Breast epithelium (tissue), 4 donors: ENCODE results near the gene SYT2. TPM values are rescaled to one million over a fixed set of nuclear protein-coding genes. Genes with fewer than 3 reads are reported as not detected.
"Not testable (repeated sequence)": the region's sequence is repeated elsewhere in the genome, so short reads cannot be mapped to it uniquely, and the experiment has no call there.

Experiments used
- DNase-seq, 2 donors: peaks; one replicate each; pipeline ENCODE4 v3.0.0-alpha.2; 2019; ENCODE audit warnings: low spot score in 2 of 2
- H3K27ac ChIP-seq, 2 donors: fragments of 200-600 bp; sonication (generic) in 1 of 2; one replicate each; pipeline ENCODE4 v1.5.1; 2016 to 2019; ENCODE audit warnings: mild to moderate bottlenecking in 1 of 2
- H3K27me3 ChIP-seq, 2 donors: fragments of 200-600 bp; sonication (generic) in 1 of 2; one replicate each; pipeline versions ENCODE4 v1.5.1 to v1.6.0; 2017 to 2019; ENCODE audit warnings: control low read depth in 1 of 2, mild to moderate bottlenecking in 1 of 2
- H3K36me3 ChIP-seq: fragments of 200-600 bp; one replicate; pipeline ENCODE4 v1.5.1; 2019
- H3K4me1 ChIP-seq, 2 donors: fragments of 200-600 bp; sonication (generic); one replicate each; pipeline ENCODE4 v1.5.1; 2016 to 2019; ENCODE audit warnings: control low read depth in 1 of 2
- H3K4me3 ChIP-seq, 3 donors: fragments of 200-600 bp; sonication (generic); 1 replicate in 2 of 3; 2 replicates in 1 of 3; pipeline ENCODE4 v1.5.1; 2016 to 2019; ENCODE audit warnings: mild to moderate bottlenecking in 3 of 3, moderate library complexity in 2 of 3
- H3K9me3 ChIP-seq, 2 donors: fragments of 200-600 bp; sonication (generic) in 1 of 2; one replicate each; pipeline ENCODE4 v1.5.1; 2016 to 2019; ENCODE audit warnings: control low read depth in 1 of 2
- CTCF ChIP-seq, 3 donors: fragments of 450-650 bp; IDR thresholded peaks; one replicate each; pipeline ENCODE4 v1.5.1; 2016 to 2017; ENCODE audit warnings: antibody characterized with exemption in 3 of 3, mild to moderate bottlenecking in 3 of 3, moderate library complexity in 3 of 3
- POLR2A ChIP-seq: fragments of 450-650 bp; IDR thresholded peaks from one replicate; pipeline ENCODE4 v1.6.1; 2016; ENCODE audit warnings: antibody characterized with exemption, mild to moderate bottlenecking, moderate library complexity
- POLR2AphosphoS5 ChIP-seq, 3 donors: sonication (generic); formaldehyde crosslinking; IDR thresholded peaks; one replicate each; pipeline ENCODE4 v1.6.1; 2017; ENCODE audit warnings: antibody characterized with exemption in 3 of 3
- intact Hi-C: fragments of 100-400 bp; cut with DNase I; formaldehyde crosslinking; loops from one replicate; pipeline ENCODE4 v1.15.1; 2023; ENCODE audit warnings: low total_unique reads
- total RNA-seq, 3 donors: library from RNA; depleted of rRNA; stranded (reverse); fragments of >200 nt; gene quantifications; one replicate each; pipeline ENCODE4 v1.1.0, GENCODE V29; 2016

Gene SYT2
- total RNA-seq, 3 donors from 2014 or later: under 0.01 to 0.15 (median under 0.01) TPM

- Histone ChIP-seq H3K27ac (peak overlapping the region; percentile 45 to 54), H3K36me3 (no peaks in the 10 kb centered on the region), H3K4me3 (no peak overlapping the region), H3K4me1 (no peaks in the 10 kb centered on the region), H3K27me3 (no peaks in the 10 kb centered on the region), H3K9me3 (no peaks in the 10 kb centered on the region)
- TF ChIP-seq CTCF (IDR thresholded peaks at IDR 0.05) (no peak), POLR2A (no peak), POLR2AphosphoS5 (IDR thresholded peaks at IDR 0.05) (no peak)
- no peak for DNase-seq
- intact Hi-C loops: no loop called here
Measured at GRCh38 chr1:202553560-202554038, 156.7 kb downstream of the SYT2 start.

GRCh38 chr1:202553078-202553477 lies 157.2 kb downstream of the SYT2 start:
- H3K9me3 ChIP-seq, H3K4me3 ChIP-seq, H3K4me1 ChIP-seq, H3K36me3 ChIP-seq, DNase-seq, intact Hi-C loops, H3K27me3 ChIP-seq: not testable (repeated sequence)
- H3K27ac ChIP-seq: peak overlapping the region; percentile 54 to 64

- H3K4me3 ChIP-seq, DNase-seq, H3K27me3 ChIP-seq, H3K36me3 ChIP-seq, intact Hi-C loops, H3K4me1 ChIP-seq, H3K9me3 ChIP-seq: not testable (repeated sequence)
- H3K27ac ChIP-seq: peak overlapping the region; percentile 54 to 64
Measured at GRCh38 chr1:202552615-202553014, 157.6 kb downstream of the SYT2 start.

- intact Hi-C loops: no loop called here
- Histone ChIP-seq H3K4me3 (no peak overlapping the region), H3K4me1 (no peaks in the 10 kb centered on the region), H3K27me3 (no peaks in the 10 kb centered on the region), H3K36me3 (no peaks in the 10 kb centered on the region), H3K27ac (peak overlapping the region; percentile 6 to 17), H3K9me3 (no peaks in the 10 kb centered on the region)
- no peak for TF ChIP-seq CTCF (IDR thresholded peaks at IDR 0.05)
- no peak for TF ChIP-seq POLR2AphosphoS5 (IDR thresholded peaks at IDR 0.05)
- TF ChIP-seq POLR2A: no peak
- peak in 1 of 2 donors; percentile 70 for DNase-seq
Measured at GRCh38 chr1:202551683-202552082, 158.6 kb downstream of the SYT2 start.

GRCh38 chr1:202550088-202550487 lies 160.2 kb downstream of the SYT2 start:
- H3K27me3 ChIP-seq, H3K27ac ChIP-seq, H3K9me3 ChIP-seq, H3K4me3 ChIP-seq, H3K4me1 ChIP-seq, DNase-seq, H3K36me3 ChIP-seq, intact Hi-C loops: not testable (repeated sequence)

- H3K27ac ChIP-seq: no peak overlapping the region
- no peaks in the 10 kb centered on the region for H3K9me3 ChIP-seq
- H3K27me3 ChIP-seq: no peaks in the 10 kb centered on the region
- no peak for DNase-seq
- H3K4me3 ChIP-seq: no peak overlapping the region
- intact Hi-C loops: no loop called here
- H3K4me1 ChIP-seq: no peaks in the 10 kb centered on the region
- TF ChIP-seq POLR2A: no peak
- TF ChIP-seq CTCF (IDR thresholded peaks at IDR 0.05): no peak
- TF ChIP-seq POLR2AphosphoS5 (IDR thresholded peaks at IDR 0.05): no peak
- H3K36me3 ChIP-seq: no peaks in the 10 kb centered on the region
Measured at GRCh38 chr1:202547215-202547614, 163.0 kb downstream of the SYT2 start.

DNA sequence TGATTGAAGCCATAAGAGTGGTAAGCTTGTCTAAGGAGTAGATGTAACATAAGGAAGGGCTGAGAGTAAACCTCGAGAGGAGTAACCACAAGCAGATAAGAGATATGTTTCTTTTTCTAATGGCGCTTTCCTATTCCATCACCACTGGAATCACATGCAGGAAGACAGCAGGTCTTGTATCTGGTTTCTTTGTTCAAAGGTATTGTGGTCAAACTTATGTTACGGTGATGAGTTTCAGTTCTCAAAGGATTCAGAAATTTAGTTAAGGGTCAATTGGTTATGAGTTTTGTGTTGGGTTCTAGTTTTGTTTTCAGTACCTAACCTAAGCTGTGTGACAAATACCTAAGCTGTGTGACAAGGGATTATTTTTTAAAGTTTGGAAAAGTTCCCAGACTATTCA lies 163.5 kb downstream of the SYT2 start:
- H3K9me3 ChIP-seq, DNase-seq, H3K36me3 ChIP-seq, intact Hi-C loops, H3K4me1 ChIP-seq, H3K27me3 ChIP-seq: not testable (repeated sequence)
- peak overlapping the region in 1 of 2 donors; percentile 61 for H3K27ac ChIP-seq
- H3K4me3 ChIP-seq: peak overlapping the region in 1 of 3 donors; percentile 32

GRCh38 chr1:202546377-202546776 lies 163.9 kb downstream of the SYT2 start:
- DNase-seq, H3K27me3 ChIP-seq, intact Hi-C loops, H3K36me3 ChIP-seq, H3K4me1 ChIP-seq, H3K9me3 ChIP-seq: not testable (repeated sequence)
- Histone ChIP-seq H3K4me3 (peak overlapping the region in 1 of 3 donors; percentile 32), H3K27ac (peak overlapping the region; percentile 37 to 77)

GRCh38 chr1:202545647-202546303 lies 164.5 kb downstream of the SYT2 start:
- intact Hi-C loops, H3K27me3 ChIP-seq, H3K9me3 ChIP-seq, H3K36me3 ChIP-seq, H3K4me3 ChIP-seq, H3K4me1 ChIP-seq, DNase-seq: not testable (repeated sequence)
- H3K27ac ChIP-seq: peak overlapping the region; percentile 37 to 77

DNA sequence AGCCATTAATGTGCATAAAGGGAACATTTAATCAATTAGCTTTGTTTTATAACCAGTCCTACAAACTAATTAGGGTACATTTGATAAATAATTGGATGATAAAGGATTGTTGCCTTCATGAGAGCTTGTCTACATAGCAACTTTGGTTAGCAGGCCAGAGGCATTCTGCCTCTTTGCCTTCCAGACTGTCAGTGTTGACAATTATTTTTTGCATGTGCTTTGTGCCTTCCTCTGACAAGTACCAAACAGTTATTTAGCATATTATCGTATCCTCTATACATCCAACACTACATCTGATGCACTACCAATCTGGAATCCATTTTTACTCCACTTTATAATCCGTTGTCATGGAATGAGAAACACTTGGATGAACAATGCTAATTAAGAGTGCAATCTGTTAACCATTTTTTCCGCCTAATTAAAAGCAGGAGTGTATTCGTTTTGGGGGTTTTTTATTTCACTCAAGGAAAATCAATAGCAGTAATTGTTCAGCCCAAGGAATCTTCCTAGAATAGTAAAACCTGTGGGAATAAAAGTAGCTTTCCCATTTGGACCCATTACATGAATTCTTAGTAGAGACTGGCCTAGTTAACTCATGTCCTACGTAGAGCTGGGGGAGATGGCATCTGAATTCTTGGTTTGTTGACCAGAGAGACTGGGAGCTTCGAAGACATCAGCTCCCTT lies 165.3 kb downstream of the SYT2 start:
- DNase-seq, H3K9me3 ChIP-seq, H3K36me3 ChIP-seq, intact Hi-C loops, H3K4me1 ChIP-seq, H3K27me3 ChIP-seq: not testable (repeated sequence)
- Histone ChIP-seq H3K4me3 (peak overlapping the region in 1 of 3 donors; percentile 8), H3K27ac (peak overlapping the region; percentile 75 to 92)
